ENCODE results near the gene SELENOW. TPM values are rescaled to one million over a fixed set of nuclear protein-coding genes. Genes with fewer than 3 reads are reported as not detected.

The SELENOW gene
- total and polyA plus RNA-seq, 2 of the 8 experiments (the other 6 are each of a cell fraction or from before 2014, with no cell fraction given) = 371 to 588 TPM

- TF ChIP-seq BRCA1 (IDR thresholded peaks at IDR 0.05; ENCODE audit: low read depth, low read length) (no peak), TCF12 (IDR thresholded peaks at IDR 0.05; ENCODE audit: low read depth, low read length) (no peak), HDAC6 (IDR thresholded peaks at IDR 0.05; ENCODE audit: low read depth, low read length) (no peak), EP300 (IDR thresholded peaks at IDR 0.05; ENCODE audit: borderline replicate concordance in 1 of 2, low read depth in 2 of 2, low read length in 2 of 2) (no peak), RFX5 (IDR thresholded peaks at IDR 0.05; ENCODE audit: borderline replicate concordance, low read depth, low read length) (no peak), E2F6 (IDR thresholded peaks at IDR 0.05) (no peak), SIX5 (IDR thresholded peaks at IDR 0.05; ENCODE audit: low read depth, low read length) (no peak), SP1 (IDR thresholded peaks at IDR 0.05; ENCODE audit: low read depth, low read length) (no peak)
Measured at GRCh38 chr19:47767349-47767748, 11.2 kb upstream of the SELENOW start (continued).

Data from H1 (cell line).